Measurements from ENCODE around the gene SRSF11.

The SRSF11 gene

GRCh38 chr1:70299472-70299871 lies 78.3 kb downstream of the SRSF11 start:
- Histone ChIP-seq H3K4me3 (ENCODE audit: low read length) (no peak overlapping the region), H4K20me1 (ENCODE audit: control insufficient read depth, insufficient read depth, low read depth, low read length) (no peaks in the 10 kb centered on the region), H3K9me2 (replicated peaks; ENCODE audit: control insufficient read depth, low read length) (no peaks in the 10 kb centered on the region), H3K4me2 (ENCODE audit: low read length) (no peak overlapping the region), H3K9me3 (ENCODE audit: control insufficient read depth, insufficient read depth, low read length) (no peaks in the 10 kb centered on the region), H3K4me1 (ENCODE audit: control insufficient read depth, low read length) (no peaks in the 10 kb centered on the region), H3K79me2 (ENCODE audit: control insufficient read depth, low read length) (no peaks in the 10 kb centered on the region), H3K27me3 (ENCODE audit: control insufficient read depth, low read length) (no peaks in the 10 kb centered on the region), H3K36me3 (ENCODE audit: control insufficient read depth, low read length) (peaks cover 36% of the 10 kb centered on the region), H3F3A (ENCODE audit: control insufficient read depth, insufficient read depth) (no peaks in the 10 kb centered on the region), H3K27ac (ENCODE audit: low read depth, low read length) (no peak overlapping the region)
- TF ChIP-seq CTCF (IDR thresholded peaks at IDR 0.05; ENCODE audit: low read depth, low read length, poor library complexity, severe bottlenecking) = no peak
- no peak for TF ChIP-seq EZH2phosphoT487 (IDR thresholded peaks at IDR 0.05; ENCODE audit: borderline replicate concordance, low read length)

All from DOHH2 (cell line).